ENCODE measurements around the gene TGFBR3L.
"Not testable (repeated sequence)": the region's sequence is repeated elsewhere in the genome, so short reads cannot be mapped to it uniquely, and the experiment has no call there.

The TGFBR3L gene

DNA sequence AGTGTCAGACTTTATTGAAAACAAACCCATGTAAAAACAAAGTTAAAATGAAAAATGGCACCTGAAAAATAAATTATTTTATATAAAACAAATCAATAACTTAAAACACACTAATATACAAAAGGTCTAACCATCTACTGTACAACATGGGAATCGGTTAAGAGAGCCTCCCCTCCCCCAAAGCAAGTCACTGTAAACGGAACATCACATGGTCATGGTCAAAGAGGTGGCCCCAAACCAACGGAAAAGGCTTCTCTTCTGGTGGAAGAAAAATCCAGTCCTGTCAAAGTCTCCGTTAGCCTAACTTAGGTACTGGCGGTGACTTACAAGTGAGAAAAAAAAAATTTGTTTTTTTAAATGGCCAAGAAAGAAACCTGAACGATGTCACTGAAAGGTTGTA, 44.6 kb downstream of the TGFBR3L start:
- no peak for DNase-seq (ENCODE audit: low read depth, low spot score)

DNA sequence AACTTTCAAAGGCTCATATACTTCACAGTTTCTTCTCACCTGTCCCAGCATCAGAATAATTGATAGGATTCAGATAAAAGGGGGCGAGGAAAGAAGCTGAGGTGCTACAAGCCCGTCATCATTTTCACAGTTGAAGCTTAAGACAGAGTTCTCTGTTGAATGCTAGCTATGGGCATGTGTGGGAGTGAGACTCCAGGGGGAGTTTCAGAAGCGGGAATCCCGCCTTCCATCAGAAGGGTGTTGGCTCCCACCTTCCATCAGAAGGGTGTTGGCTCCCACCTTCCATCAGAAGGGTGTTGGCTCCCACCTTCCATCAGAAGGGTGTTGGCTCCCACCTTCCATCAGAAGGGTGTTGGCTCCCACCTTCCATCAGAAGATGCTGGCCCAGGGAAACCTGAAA, 46.5 kb downstream of the TGFBR3L start:
- DNase-seq (ENCODE audit: low read depth, low spot score) = not testable (repeated sequence)

DNA sequence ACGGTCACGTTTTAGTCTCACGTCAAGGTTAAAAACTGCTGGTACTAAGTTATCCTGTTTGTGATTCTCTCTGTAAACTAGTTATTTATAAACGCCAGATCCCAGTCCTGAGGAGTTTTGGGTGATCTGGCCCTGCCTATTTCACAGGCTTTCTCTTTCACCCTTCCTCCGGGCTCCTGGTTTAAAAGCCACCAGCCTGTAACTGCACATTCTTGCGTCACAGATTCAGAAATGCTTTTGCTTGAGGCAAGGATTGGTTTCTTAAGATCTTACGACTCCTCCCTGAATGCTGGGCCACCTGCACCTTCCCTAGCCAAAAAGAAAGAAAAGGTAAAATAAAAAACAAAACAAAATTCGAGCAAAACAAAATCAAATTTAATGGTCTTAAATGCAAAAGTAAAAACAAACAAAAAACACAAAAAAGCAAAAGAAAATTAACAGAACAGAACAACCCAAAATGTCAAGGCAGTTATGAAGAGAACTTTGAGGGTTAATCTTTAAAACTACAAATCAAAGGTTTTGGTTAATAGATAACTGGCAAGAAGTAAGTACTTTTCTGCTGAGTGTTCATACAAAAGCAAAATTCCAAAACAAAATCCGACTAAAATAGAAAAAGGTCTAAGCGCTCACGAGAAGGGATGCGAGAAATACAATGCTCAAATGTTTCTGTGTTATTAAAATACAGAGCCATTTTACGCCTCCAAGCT, 47.4 kb downstream of the TGFBR3L start:
- DNase-seq (ENCODE audit: low read depth, low spot score) = no peak

DNA sequence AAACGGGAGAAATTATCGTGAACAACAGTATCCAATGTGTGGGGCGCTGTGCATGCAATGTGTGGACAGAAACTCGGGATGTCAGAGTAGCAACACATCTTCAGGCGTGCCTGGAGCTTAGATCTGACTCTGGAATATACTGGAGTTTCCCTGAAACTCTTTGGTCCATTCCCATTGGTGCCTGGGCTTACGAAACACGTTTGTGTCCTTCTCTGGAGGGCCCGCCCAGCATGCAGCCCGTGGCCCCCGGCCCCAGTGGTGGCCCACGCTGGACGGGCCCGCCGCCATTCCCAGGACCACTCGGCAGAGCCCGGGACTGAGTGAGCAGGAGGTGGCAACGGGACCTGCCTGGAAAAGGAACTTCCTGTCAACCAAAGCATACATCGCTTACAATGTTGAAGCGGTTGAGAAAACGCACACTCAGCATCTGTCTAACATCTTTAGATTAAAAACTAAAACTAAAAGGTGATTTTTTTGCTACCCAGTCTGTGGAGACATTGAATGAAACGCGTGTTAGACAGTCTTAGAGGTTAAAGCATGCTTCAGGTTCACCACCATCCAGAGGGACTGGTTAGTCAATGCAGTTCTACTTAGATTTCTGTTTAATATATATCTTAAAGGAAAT, 48.1 kb downstream of the TGFBR3L start:
- DNase-seq (ENCODE audit: low read depth, low spot score) = no peak

DNA sequence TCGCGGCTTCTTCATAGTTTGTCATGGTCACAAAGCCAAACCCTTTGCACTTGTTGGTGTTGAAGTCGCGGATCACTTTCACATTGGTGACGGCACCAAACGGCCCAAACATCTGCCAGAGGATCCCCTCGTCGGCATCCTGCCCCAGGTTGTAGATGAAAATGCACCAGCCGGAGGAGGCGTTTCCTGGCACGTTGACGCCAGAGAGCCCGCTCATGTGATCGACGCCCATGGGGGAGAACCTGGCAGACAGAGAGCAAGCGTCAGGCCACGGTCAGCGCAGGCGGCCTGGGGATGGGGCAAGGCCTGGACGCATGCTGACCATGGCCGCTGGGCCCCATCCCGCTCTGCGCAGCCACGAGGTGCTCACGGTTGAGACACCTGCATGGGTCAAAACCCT, 48.9 kb downstream of the TGFBR3L start:
- no peak for DNase-seq (ENCODE audit: low read depth, low spot score)

DNA sequence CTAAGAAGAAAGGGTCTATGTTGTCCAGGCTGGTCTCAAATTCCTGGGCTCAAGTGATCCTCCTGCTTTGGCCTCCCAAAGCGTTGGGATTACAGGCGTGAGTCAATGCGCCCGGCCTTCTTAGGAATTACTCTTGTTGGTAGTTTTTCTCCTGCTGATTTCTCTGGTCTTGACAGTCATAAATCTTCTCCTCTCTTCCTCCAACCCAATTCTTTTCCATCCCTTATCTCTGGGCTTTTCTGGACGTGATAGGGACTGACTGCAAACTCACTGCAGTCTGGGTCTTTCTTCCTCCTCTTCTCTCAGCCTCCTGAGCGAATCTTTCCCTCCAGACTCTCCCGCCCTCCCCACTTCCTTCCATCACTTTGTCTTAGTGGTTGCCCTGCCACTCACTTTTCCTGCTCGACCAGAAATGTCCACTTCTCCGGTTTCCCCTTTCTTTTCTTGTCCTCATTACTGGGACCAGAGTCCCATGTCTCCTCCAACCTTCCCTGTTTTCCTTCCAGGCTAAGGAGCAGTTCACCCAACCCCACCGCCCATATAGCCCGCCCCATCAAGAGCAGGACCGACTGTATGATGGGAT, 50.7 kb downstream of the TGFBR3L start:
- no peak for DNase-seq (ENCODE audit: low read depth, low spot score)

DNA sequence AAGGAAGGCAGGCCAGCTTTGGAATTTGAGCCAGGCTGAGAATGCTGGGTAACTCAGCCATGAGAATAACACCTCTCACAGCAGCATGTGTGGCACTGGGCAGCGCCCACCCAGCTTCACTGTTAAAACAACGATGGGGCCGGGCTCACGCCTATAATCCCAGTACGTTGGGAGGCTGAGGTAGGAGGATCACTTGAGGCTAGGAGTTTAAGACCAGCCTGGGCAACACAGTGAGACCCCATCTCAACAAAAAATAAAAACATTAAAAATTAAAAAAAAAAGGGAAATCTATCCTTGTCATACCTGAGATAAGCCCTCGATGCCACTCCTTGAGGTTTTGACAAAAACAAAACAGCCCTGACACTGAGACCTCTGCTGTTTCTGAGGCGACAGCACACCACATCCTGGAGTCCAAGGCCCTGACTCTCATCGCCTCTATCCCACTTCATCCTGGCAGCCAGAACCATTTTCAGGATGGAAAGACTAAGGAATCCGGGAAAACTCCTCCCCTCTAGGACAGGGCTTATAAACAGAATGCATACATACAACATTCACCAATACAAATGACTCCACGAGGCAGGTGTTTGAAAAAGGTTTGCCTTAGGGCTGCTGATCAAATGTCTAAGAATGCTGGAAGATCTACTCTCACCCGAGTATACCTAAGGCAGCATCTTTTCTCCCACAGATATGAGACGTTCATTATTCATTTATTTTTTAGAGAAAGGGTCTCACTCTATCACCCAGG, 51.5 kb downstream of the TGFBR3L start:
- DNase-seq (ENCODE audit: low read depth, low spot score) = no peak

DNA sequence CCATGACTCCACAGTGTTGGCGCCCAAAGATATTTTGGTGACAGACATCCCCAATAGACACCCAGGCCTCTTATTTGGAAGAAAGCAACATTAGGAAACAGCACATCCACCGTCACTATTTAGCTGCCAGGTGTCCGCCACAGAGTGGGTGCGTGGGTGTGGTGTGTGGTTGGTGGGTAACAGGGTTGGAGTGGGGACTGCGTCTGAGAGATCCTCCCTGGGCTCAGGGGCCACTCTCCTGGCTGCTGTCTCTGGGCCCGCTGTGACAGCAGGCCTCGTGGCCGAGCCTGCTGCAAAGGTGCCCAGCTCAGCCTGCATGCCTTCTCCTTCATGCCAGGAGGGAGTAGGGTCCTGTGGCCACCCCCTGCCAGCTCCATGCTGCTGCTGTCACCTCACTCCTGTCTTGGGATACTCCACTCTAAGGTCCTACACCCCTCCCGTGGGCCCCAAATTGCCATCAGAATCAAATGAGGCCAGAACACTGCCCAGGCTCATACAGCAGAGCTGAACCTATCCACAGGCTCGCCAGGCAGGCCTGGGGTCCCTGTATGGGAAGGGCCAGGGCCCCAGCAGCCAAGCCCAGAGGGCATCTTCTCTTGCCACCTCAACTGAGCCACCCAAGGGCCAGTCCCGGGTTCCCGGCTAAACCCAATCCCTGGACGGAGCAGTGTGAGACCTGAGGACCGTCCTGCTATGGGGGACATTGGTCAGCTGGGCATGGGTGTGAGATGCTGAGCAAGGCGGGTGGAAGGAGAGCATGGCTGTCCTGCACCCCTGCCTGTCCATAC, 53.6 kb downstream of the TGFBR3L start:
- no peak for DNase-seq (ENCODE audit: low read depth, low spot score)
